ENCODE results near the gene UBAP1L.

DNA sequence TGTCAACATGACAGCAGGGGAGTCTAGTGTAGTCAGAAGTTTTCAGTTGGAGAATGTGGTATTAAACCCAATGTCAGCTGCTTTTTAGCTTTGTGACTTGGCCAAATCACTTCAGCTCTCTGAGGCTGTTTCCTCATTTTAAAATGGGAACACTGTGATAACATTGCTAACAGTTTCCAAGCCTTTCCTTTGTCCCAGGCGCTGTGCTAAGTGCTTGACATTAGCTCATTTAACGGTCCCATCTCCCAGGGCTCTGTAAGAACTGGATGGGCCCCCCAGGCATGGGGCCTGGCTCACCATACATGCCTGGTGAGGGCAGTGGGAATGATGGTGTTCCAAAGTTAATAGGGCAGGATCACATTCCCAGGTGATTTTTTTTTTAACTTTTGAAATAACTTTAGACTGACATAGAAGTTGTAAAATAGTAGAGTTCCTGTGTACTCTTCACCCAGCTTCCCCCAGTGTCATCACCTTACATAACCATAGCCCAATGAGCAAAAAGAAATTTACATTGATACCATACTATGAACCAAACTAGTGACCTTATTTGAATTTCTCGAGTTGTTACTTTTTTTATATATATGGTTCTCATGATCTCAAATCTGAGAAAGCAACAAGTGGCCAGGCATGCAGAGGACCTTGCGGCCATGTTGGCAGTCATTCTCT, 54.9 kb downstream of the UBAP1L start:
- TF ChIP-seq EGR1 (IDR thresholded peaks at IDR 0.05) (no peak), RAD21 (IDR thresholded peaks at IDR 0.05; ENCODE audit: low read depth) (no peak)
- TF ChIP-seq, protein P1, sequence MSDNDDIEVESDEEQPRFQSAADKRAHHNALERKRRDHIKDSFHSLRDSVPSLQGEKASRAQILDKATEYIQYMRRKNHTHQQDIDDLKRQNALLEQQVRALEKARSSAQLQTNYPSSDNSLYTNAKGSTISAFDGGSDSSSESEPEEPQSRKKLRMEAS (IDR thresholded peaks at IDR 0.05), result no peak
